H9 (cell line): ENCODE measurements around the gene SNX32. TPM values are rescaled to one million over a fixed set of nuclear protein-coding genes. Genes with fewer than 3 reads are reported as not detected.

Source experiments
- DNase-seq: peaks from one replicate; pipeline ENCODE4 v3.0.0-alpha.2; 2017
- H2AFZ ChIP-seq: one replicate; pipeline ENCODE4 v1.6.1; 2013; ENCODE audit warnings: mild to moderate bottlenecking, low read length, control low read depth, moderate library complexity
- H2AK5ac ChIP-seq: 2 replicates; pipeline ENCODE4 v1.6.1; 2013; ENCODE audit warnings: low read length, control low read depth, mixed read lengths; ENCODE audit not compliant: insufficient read length
- H2BK120ac ChIP-seq: one replicate; pipeline ENCODE4 v1.6.1; 2013; ENCODE audit warnings: low read depth, mild to moderate bottlenecking, low read length, control low read depth, inconsistent platforms; ENCODE audit not compliant: poor library complexity, severe bottlenecking
- H2BK12ac ChIP-seq: 2 replicates; pipeline ENCODE4 v1.6.1; 2013; ENCODE audit warnings: low read length, control low read depth, mixed read lengths, low read depth; ENCODE audit not compliant: insufficient read length
- H2BK15ac ChIP-seq: 2 replicates; pipeline ENCODE4 v1.6.1; 2013; ENCODE audit warnings: low read depth, low read length, control low read depth
- H2BK20ac ChIP-seq: one replicate; pipeline ENCODE4 v1.6.1; 2013; ENCODE audit warnings: low read depth, mild to moderate bottlenecking, low read length, control low read depth, inconsistent platforms; ENCODE audit not compliant: poor library complexity, severe bottlenecking
- H2BK5ac ChIP-seq: 2 replicates; pipeline ENCODE4 v1.6.1; 2013; ENCODE audit warnings: low read length, control low read depth, mixed read lengths; ENCODE audit not compliant: insufficient read length
- H3K14ac ChIP-seq: 2 replicates; pipeline ENCODE4 v1.6.1; 2013; ENCODE audit warnings: low read length, control low read depth; ENCODE audit not compliant: insufficient read depth
- H3K18ac ChIP-seq: 2 replicates; pipeline ENCODE4 v1.6.1; 2013; ENCODE audit warnings: low read depth, mild to moderate bottlenecking, mixed read lengths, low read length, control low read depth; ENCODE audit not compliant: insufficient read length
- H3K23ac ChIP-seq: 2 replicates; pipeline ENCODE4 v1.6.1; 2013; ENCODE audit warnings: low read length, control low read depth, mixed read lengths, low read depth; ENCODE audit not compliant: insufficient read length
- H3K23me2 ChIP-seq: 2 replicates; pipeline ENCODE4 v1.6.1; 2013; ENCODE audit warnings: low read depth, mild to moderate bottlenecking, mixed read lengths, low read length, control low read depth; ENCODE audit not compliant: insufficient read length, poor library complexity, severe bottlenecking
- H3K27ac ChIP-seq: 2 replicates; pipeline ENCODE4 v1.5.1; 2013; ENCODE audit warnings: low read length, control low read depth, mixed read lengths, low read depth; ENCODE audit not compliant: insufficient read length
- H3K27me3 ChIP-seq: 2 replicates; pipeline ENCODE4 v1.6.1; 2013; ENCODE audit warnings: low read length, control low read depth, inconsistent platforms; ENCODE audit not compliant: insufficient read depth
- H3K4ac ChIP-seq: 2 replicates; pipeline ENCODE4 v1.6.1; 2013; ENCODE audit warnings: low read depth, mild to moderate bottlenecking, control low read depth, inconsistent platforms, low read length, moderate library complexity
- H3K4me1 ChIP-seq: 2 replicates; pipeline ENCODE4 v1.6.1; 2013; ENCODE audit warnings: low read length, control low read depth, inconsistent platforms; ENCODE audit not compliant: insufficient read depth
- H3K4me2 ChIP-seq: 2 replicates; pipeline ENCODE4 v1.6.1; 2013; ENCODE audit warnings: low read length, control low read depth, mixed read lengths; ENCODE audit not compliant: insufficient read length, insufficient read depth
- H3K56ac ChIP-seq: 2 replicates; pipeline ENCODE4 v1.6.1; 2013; ENCODE audit warnings: low read depth, mild to moderate bottlenecking, mixed read lengths, low read length, control low read depth; ENCODE audit not compliant: insufficient read length
- H3K79me1 ChIP-seq: 2 replicates; pipeline ENCODE4 v1.6.1; 2013; ENCODE audit warnings: low read depth, mild to moderate bottlenecking, moderate library complexity, low read length, control low read depth, inconsistent platforms; ENCODE audit not compliant: insufficient read depth, poor library complexity, severe bottlenecking
- H3K79me2 ChIP-seq: 2 replicates; pipeline ENCODE4 v1.6.1; 2013; ENCODE audit warnings: low read length, control low read depth, inconsistent platforms; ENCODE audit not compliant: insufficient read depth
- H3K9ac ChIP-seq: 2 replicates; pipeline ENCODE4 v1.6.1; 2013; ENCODE audit warnings: low read length, control low read depth, mixed read lengths; ENCODE audit not compliant: insufficient read length; ENCODE audit errors: extremely low read depth
- H3K9me3 ChIP-seq: one replicate; pipeline ENCODE4 v1.6.1; 2013; ENCODE audit warnings: low read depth, low read length, inconsistent platforms; ENCODE audit not compliant: control insufficient read depth
- H3T11ph ChIP-seq: one replicate; pipeline ENCODE4 v1.6.1; 2013; ENCODE audit warnings: mild to moderate bottlenecking, low read length, control low read depth, inconsistent platforms
- H4K20me1 ChIP-seq: one replicate; pipeline ENCODE4 v1.6.1; 2013; ENCODE audit not compliant: control insufficient read depth, insufficient read length, insufficient read depth
- H4K5ac ChIP-seq: 2 replicates; pipeline ENCODE4 v1.6.1; 2013; ENCODE audit warnings: low read depth, mild to moderate bottlenecking, mixed read lengths, low read length, control low read depth; ENCODE audit not compliant: insufficient read length
- H4K8ac ChIP-seq: replicated peaks from 2 replicates; pipeline ENCODE4 v1.6.1; 2013; ENCODE audit warnings: low read length, control low read depth, mixed read lengths, low read depth; ENCODE audit not compliant: insufficient read length
- H4K91ac ChIP-seq: 2 replicates; pipeline ENCODE4 v1.6.1; 2013; ENCODE audit warnings: low read depth, mild to moderate bottlenecking, moderate library complexity, mixed read lengths, low read length, control low read depth; ENCODE audit not compliant: insufficient read length
- H3K27ac Mint-ChIP-seq, 3 experiments: 2 replicates in 2 of 3; 3 replicates in 1 of 3; pipeline ENCODE4 v1.8.0; 2020 to 2021; ENCODE audit warnings: mixed read lengths in 3 of 3, mild to moderate bottlenecking in 1 of 3, moderate library complexity in 1 of 3
- H3K27me3 Mint-ChIP-seq: 2 replicates; pipeline ENCODE4 v1.8.0; 2021; ENCODE audit warnings: low read depth, mild to moderate bottlenecking, moderate library complexity, mixed read lengths
- H3K36me3 Mint-ChIP-seq, 3 experiments: 2 replicates in 2 of 3; 3 replicates in 1 of 3; pipeline ENCODE4 v1.8.0; 2020 to 2021; ENCODE audit warnings: low read depth in 3 of 3, mixed read lengths in 3 of 3; ENCODE audit not compliant: insufficient read depth in 1 of 3
- H3K4me1 Mint-ChIP-seq, 2 experiments: 2 replicates each; pipeline ENCODE4 v1.8.0; 2020; ENCODE audit warnings: mixed read lengths in 2 of 2
- H3K4me3 Mint-ChIP-seq, 2 experiments: 2 replicates in 1 of 2; 3 replicates in 1 of 2; pipeline ENCODE4 v1.8.0; 2020 to 2021; ENCODE audit warnings: mild to moderate bottlenecking in 2 of 2, mixed read lengths in 2 of 2, moderate library complexity in 1 of 2
- H3K9me3 Mint-ChIP-seq, 2 experiments: 2 replicates in 1 of 2; 3 replicates in 1 of 2; pipeline ENCODE4 v1.8.0; 2020; ENCODE audit warnings: mild to moderate bottlenecking in 2 of 2, mixed read lengths in 2 of 2, moderate library complexity in 1 of 2
- WGBS: extraction: QIAGEN DNeasy Blood & Tissue Kit; methylation state at CpG from one replicate; pipeline ENCODE4 v1.1.7; 2013; ENCODE audit warnings: missing lambda C conversion rate, low lambda C conversion rate, mixed read lengths; ENCODE audit not compliant: insufficient read length; ENCODE audit errors: extremely low coverage; 5-methylcytosine and 5-hydroxymethylcytosine counted together
- total RNA-seq: library from RNA; stranded (reverse); gene quantifications from 2 replicates; pipeline ENCODE4 v1.2.1, GENCODE V29; 2021
- TF ChIP-seq, protein P1 (sequence below): fragments of 200-600 bp; sonication (generic); conservative IDR thresholded peaks from 3 replicates; pipeline ENCODE4 v1.8.0; 2021; ENCODE audit warnings: antibody characterized with exemption, mild to moderate bottlenecking

SNX32 gene
- total RNA-seq, 1 experiment from 2014 or later, result 1.2 TPM

DNA sequence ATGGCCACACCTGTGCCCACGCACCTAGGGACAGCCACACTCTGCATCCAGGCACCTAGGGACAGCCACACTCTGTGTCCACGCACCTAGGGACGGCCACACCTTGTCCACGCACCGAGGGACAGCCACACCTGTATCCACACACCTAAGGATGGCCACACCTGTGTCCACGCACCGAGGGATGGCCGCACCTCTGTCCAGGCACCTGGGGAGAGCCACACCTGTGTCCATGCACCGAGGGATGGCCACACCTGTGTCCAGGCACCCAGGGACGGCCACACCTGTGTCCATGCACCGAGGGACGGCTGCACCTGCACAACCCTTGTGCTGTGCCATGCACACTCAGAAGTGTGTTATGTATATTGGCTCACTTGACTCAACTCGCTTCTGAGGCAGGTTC, 36.1 kb upstream of the SNX32 start:
- no CpG with 5 or more reads among the region's 13 CpGs for WGBS
- H2BK5ac ChIP-seq, result no peak overlapping the region
- Mint-ChIP-seq H3K9me3 (no peaks in the 10 kb centered on the region), H3K27me3 (peaks cover under 1% of the 10 kb centered on the region), H3K4me3 (no peak overlapping the region), H3K36me3 (peaks cover 0 to 6% (median 0%) of the 10 kb centered on the region in 3 experiments; a peak in 1 of 7 replicates), H3K4me1 (peaks cover 25 to 36% of the 10 kb centered on the region in 2 experiments), H3K27ac (no peak overlapping the region)
- H4K91ac ChIP-seq, result no peak overlapping the region
- no peak overlapping the region for H3K27ac ChIP-seq
- H4K20me1 ChIP-seq, result no peaks in the 10 kb centered on the region
- H3K23ac ChIP-seq, result no peak overlapping the region
- H3K27me3 ChIP-seq, result no peaks in the 10 kb centered on the region
- no peak overlapping the region for H2AFZ ChIP-seq
- H3K4ac ChIP-seq, result no peak overlapping the region
- H4K8ac ChIP-seq, result no peak overlapping the region
- DNase-seq, result no peak
- no peak overlapping the region for H4K5ac ChIP-seq
- no peak overlapping the region for H2BK15ac ChIP-seq
- H3K56ac ChIP-seq, result no peak overlapping the region
- H2BK12ac ChIP-seq, result no peak overlapping the region
- TF ChIP-seq, protein P1, sequence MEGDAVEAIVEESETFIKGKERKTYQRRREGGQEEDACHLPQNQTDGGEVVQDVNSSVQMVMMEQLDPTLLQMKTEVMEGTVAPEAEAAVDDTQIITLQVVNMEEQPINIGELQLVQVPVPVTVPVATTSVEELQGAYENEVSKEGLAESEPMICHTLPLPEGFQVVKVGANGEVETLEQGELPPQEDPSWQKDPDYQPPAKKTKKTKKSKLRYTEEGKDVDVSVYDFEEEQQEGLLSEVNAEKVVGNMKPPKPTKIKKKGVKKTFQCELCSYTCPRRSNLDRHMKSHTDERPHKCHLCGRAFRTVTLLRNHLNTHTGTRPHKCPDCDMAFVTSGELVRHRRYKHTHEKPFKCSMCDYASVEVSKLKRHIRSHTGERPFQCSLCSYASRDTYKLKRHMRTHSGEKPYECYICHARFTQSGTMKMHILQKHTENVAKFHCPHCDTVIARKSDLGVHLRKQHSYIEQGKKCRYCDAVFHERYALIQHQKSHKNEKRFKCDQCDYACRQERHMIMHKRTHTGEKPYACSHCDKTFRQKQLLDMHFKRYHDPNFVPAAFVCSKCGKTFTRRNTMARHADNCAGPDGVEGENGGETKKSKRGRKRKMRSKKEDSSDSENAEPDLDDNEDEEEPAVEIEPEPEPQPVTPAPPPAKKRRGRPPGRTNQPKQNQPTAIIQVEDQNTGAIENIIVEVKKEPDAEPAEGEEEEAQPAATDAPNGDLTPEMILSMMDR, result no peak
- H3K14ac ChIP-seq, result peak overlapping the region; percentile 11; the same call in 1 of the 2 replicates
- H3K9ac ChIP-seq, result no peak overlapping the region
- no peaks in the 10 kb centered on the region for H3K4me1 ChIP-seq
- no peak overlapping the region for H2AK5ac ChIP-seq
- no peak overlapping the region for H3T11ph ChIP-seq
- H3K79me2 ChIP-seq, result no peaks in the 10 kb centered on the region
- no peak overlapping the region for H2BK20ac ChIP-seq
- H2BK120ac ChIP-seq, result no peak overlapping the region
- no peaks in the 10 kb centered on the region for H3K9me3 ChIP-seq
- no peak overlapping the region for H3K18ac ChIP-seq
- no peaks in the 10 kb centered on the region for H3K79me1 ChIP-seq
- no peaks in the 10 kb centered on the region for H3K23me2 ChIP-seq
- no peak overlapping the region for H3K4me2 ChIP-seq
